BJ (cell line): Measurements from ENCODE around the gene ZNF746. TPM values are rescaled to one million over a fixed set of nuclear protein-coding genes. Genes with fewer than 3 reads are reported as not detected.

Source experiments
- CTCF ChIA-PET: fragments of 350-600 bp; formaldehyde crosslinking; extraction: SDS; loops from one replicate; lab custom pipeline; 2021; ENCODE audit warnings: antibody characterized with exemption, inconsistent platforms; lab: Yijun Ruan, JAX
- POLR2A ChIA-PET: fragments of 300-600 bp; sonication (Branson Sonifier 250); formaldehyde crosslinking; extraction: SDS; loops from one replicate; lab custom pipeline; 2021; ENCODE audit warnings: antibody characterized with exemption; lab: Charles Lee
- DNase-seq: peaks from one replicate; pipeline ENCODE4 v3.0.0-alpha.2; 2011; ENCODE audit warnings: low read depth
- H3K27me3 ChIP-seq: 2 replicates; pipeline ENCODE4 v1.6.0; 2011; ENCODE audit warnings: low read length; ENCODE audit not compliant: control insufficient read depth, insufficient read depth
- H3K36me3 ChIP-seq: 2 replicates; pipeline ENCODE4 v1.5.1; 2011; ENCODE audit warnings: low read length; ENCODE audit not compliant: control insufficient read depth, insufficient read depth
- H3K4me3 ChIP-seq: 2 replicates; pipeline ENCODE4 v1.5.1; 2011; ENCODE audit warnings: low read depth, mild to moderate bottlenecking, control low read depth, low read length
- polyA plus RNA-seq: library from polyadenylated mRNA; depleted of rRNA; stranded (reverse); fragments of >200 nt; gene quantifications from 2 replicates; pipeline ENCODE4 v1.2.3, GENCODE V29; 2011
- TF ChIP-seq, protein P1 (sequence below): IDR thresholded peaks from 2 replicates; pipeline ENCODE4 v1.5.1; 2011; ENCODE audit warnings: low read depth, mild to moderate bottlenecking, control low read depth, inconsistent platforms, low read length, moderate library complexity; ENCODE audit not compliant: insufficient read depth

ZNF746 gene
- polyA plus RNA-seq, 1 experiment: 5.4 TPM

DNA sequence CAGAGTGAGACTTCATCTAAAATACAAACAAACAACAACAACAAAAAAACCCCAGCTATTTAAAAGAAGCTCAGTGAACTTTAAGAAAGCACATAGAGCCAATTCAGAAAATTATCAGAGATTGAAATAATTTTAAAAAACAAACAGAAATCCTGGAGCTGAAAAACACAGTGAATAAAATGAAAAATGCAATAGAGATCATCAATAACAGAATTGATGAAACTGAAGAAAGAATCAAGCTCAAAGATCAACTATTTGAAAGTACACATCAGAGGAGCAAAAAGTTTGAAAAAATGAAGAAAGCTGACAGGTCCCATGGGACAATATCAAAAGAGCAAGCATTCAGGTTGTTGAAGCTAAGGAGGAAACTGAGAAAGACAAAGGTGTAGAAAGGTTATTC, 12.2 kb upstream of the ZNF746 start:
- ChIA-PET CTCF (no interaction called here), POLR2A (no interaction called here)
- Histone ChIP-seq H3K36me3 (no peaks in the 10 kb centered on the region), H3K4me3 (no peak overlapping the region), H3K27me3 (no peaks in the 10 kb centered on the region)
- TF ChIP-seq, protein P1, sequence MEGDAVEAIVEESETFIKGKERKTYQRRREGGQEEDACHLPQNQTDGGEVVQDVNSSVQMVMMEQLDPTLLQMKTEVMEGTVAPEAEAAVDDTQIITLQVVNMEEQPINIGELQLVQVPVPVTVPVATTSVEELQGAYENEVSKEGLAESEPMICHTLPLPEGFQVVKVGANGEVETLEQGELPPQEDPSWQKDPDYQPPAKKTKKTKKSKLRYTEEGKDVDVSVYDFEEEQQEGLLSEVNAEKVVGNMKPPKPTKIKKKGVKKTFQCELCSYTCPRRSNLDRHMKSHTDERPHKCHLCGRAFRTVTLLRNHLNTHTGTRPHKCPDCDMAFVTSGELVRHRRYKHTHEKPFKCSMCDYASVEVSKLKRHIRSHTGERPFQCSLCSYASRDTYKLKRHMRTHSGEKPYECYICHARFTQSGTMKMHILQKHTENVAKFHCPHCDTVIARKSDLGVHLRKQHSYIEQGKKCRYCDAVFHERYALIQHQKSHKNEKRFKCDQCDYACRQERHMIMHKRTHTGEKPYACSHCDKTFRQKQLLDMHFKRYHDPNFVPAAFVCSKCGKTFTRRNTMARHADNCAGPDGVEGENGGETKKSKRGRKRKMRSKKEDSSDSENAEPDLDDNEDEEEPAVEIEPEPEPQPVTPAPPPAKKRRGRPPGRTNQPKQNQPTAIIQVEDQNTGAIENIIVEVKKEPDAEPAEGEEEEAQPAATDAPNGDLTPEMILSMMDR: no peak
- no peak for DNase-seq

DNA sequence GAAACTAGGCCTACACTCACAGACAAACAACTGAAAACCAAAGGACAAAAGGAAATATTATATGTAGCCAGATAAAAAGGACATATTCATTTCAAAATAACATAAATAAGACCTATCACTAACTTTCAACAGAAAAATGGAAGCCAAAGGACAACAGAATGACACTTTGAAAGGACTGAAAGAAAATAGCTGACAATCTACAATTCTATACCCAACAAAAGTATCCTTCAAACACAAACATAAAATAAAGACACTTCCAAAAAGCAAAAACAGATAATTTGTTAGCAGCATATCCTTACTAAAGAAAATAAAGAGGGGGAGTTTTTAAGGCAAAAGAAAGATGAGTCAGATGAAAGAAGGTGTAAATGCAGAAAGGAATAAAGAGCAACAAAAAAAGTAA, 7.9 kb upstream of the ZNF746 start:
- TF ChIP-seq, protein P1: no peak
- 0 out of 2 replicates have a peak, but pooled peaks cover 3% of the 10 kb centered on the region for H3K27me3 ChIP-seq
- no peaks in the 10 kb centered on the region for H3K36me3 ChIP-seq
- no peak for DNase-seq
- H3K4me3 ChIP-seq: no peak overlapping the region
- ChIA-PET POLR2A (no interaction called here), CTCF (no interaction called here)

DNA sequence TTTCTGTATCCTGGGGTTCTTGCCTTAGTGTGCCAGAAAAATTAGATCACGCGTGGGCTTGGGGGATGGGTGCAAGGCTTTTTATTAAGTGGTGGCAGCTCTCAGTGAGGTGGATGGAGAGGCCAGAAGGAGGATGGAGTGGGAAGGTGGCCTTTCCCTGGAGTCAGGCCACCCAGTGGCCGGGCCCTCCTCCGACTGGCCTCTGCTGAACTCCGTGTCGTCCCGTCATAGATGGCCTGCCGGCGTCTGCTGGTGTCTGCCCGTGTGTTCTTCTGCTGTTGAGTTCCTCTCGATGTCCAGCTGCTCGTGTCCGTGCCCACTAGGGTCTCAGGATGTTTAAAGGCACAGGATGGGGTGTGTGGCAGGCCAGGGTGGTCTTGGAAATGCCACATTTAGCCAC, 4.0 kb upstream of the ZNF746 start:
- POLR2A ChIA-PET: no interaction called here
- CTCF ChIA-PET: no interaction called here
- H3K36me3 ChIP-seq: no peaks in the 10 kb centered on the region
- no peak overlapping the region for H3K4me3 ChIP-seq
- TF ChIP-seq, protein P1: no peak
- no peak for DNase-seq
- H3K27me3 ChIP-seq: peaks cover 8% of the 10 kb centered on the region

DNA sequence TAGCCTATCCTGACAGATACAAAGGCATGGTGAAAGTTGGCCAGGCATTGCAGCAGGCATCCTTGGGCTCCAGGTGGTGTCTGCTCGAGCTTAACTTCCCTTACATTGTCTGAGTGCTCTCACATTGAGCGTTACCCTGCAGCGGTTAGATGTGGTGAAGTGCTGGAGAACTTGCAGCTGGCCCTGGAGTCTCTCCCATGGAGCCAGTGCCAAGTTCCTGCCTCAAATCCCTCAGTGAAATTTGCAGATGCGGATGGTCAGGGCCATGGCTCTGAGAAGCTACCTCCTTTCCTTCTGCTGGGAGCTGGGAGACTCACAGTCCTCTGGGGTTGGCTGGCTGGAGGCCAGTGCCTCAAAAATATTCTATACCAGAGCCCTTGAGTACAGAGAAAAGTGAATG, 3.3 kb upstream of the ZNF746 start:
- H3K27me3 ChIP-seq: peaks cover 8% of the 10 kb centered on the region
- H3K4me3 ChIP-seq: no peak overlapping the region
- ChIA-PET CTCF (no interaction called here), POLR2A (no interaction called here)
- H3K36me3 ChIP-seq: no peaks in the 10 kb centered on the region
- no peak for DNase-seq
- TF ChIP-seq, protein P1: no peak

DNA sequence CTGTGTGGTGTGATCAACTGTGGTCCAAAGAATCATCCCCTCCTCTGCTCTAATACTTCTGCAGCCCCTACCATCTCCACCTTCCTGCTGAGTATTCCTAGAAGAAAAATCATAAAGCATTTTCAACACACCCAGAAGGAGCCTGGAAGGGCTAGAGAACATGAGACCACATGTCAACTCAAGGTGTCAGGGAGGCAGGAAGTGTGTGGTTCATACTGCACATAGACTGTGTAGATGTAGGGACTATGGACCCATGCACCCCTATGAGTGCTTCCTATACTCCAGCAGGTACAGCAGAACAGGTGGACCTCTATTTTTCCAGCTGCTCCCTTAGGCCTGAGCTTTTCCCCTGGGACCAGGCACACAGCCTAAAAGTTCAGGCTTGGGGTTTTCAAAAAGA, 2.6 kb upstream of the ZNF746 start:
- Histone ChIP-seq H3K4me3 (no peak overlapping the region), H3K36me3 (no peaks in the 10 kb centered on the region), H3K27me3 (peaks cover 8% of the 10 kb centered on the region)
- POLR2A ChIA-PET: no interaction called here
- TF ChIP-seq, protein P1: no peak
- CTCF ChIA-PET: no interaction called here
- DNase-seq: no peak
